GM19193 (cell line): ENCODE measurements around the gene ATG16L1.

Experiments used
- POLR2A ChIP-seq: IDR thresholded peaks from 4 replicates; pipeline ENCODE4 v1.6.1; 2011; ENCODE audit not compliant: insufficient read depth, insufficient read length; ENCODE audit errors: extremely low read depth

The ATG16L1 gene

GRCh38 chr2:233223059-233223894, 28.2 kb upstream of the ATG16L1 start:
- TF ChIP-seq POLR2A: no peak

GRCh38 chr2:233225230-233226068, 26.0 kb upstream of the ATG16L1 start:
- TF ChIP-seq POLR2A: no peak

GRCh38 chr2:233226511-233227031, 24.9 kb upstream of the ATG16L1 start:
- TF ChIP-seq POLR2A: no peak

GRCh38 chr2:233227346-233227978, 24.0 kb upstream of the ATG16L1 start:
- no peak for TF ChIP-seq POLR2A

GRCh38 chr2:233228376-233228775, 23.1 kb upstream of the ATG16L1 start:
- TF ChIP-seq POLR2A: no peak

GRCh38 chr2:233233618-233234230, 17.7 kb upstream of the ATG16L1 start:
- no peak for TF ChIP-seq POLR2A

GRCh38 chr2:233234264-233234663, 17.2 kb upstream of the ATG16L1 start:
- no peak for TF ChIP-seq POLR2A

- no peak for TF ChIP-seq POLR2A
Observed at GRCh38 chr2:233234996-233235395, 16.5 kb upstream of the ATG16L1 start.

- no peak for TF ChIP-seq POLR2A
Observed at GRCh38 chr2:233235977-233236376, 15.5 kb upstream of the ATG16L1 start.

- TF ChIP-seq POLR2A: no peak
Observed at GRCh38 chr2:233236820-233237589, 14.5 kb upstream of the ATG16L1 start.

GRCh38 chr2:233240897-233241296, 10.6 kb upstream of the ATG16L1 start:
- no peak for TF ChIP-seq POLR2A

- no peak for TF ChIP-seq POLR2A
Observed at GRCh38 chr2:233241803-233242202, 9.7 kb upstream of the ATG16L1 start.

- no peak for TF ChIP-seq POLR2A
Observed at GRCh38 chr2:233242231-233242927, 9.1 kb upstream of the ATG16L1 start.
